Forelimb muscle (tissue), 1 donor: Measurements from ENCODE around the gene HPCAL4. TPM values are rescaled to one million over a fixed set of nuclear protein-coding genes. Genes with fewer than 3 reads are reported as not detected.

ENCODE experiments used
- polyA plus RNA-seq: library from polyadenylated mRNA; unstranded; fragments of 120-200 nt; gene quantifications from one replicate; pipeline ENCODE4 v1.2.1, GENCODE V29; 2013; ENCODE audit not compliant: insufficient read length

The HPCAL4 gene
- polyA plus RNA-seq, 1 donor, result 2.2 TPM

Other genes with a start within 250 kb of the HPCAL4 start
- 0.94 TPM for gene BMP8A, start 199.8 kb downstream of the HPCAL4 start, polyA plus RNA-seq
- 464 TPM for gene PABPC4, start 114.6 kb downstream of the HPCAL4 start, polyA plus RNA-seq
- gene HEYL, start 51.8 kb downstream of the HPCAL4 start, polyA plus RNA-seq, result 50.6 TPM
- 9.0 TPM for gene NT5C1A, start 19.3 kb downstream of the HPCAL4 start, polyA plus RNA-seq
- gene PPIE, start 47.4 kb upstream of the HPCAL4 start, polyA plus RNA-seq, result 41.7 TPM
- gene OXCT2, start 79.9 kb upstream of the HPCAL4 start, polyA plus RNA-seq, result not detected
- gene BMP8B, start 97.4 kb upstream of the HPCAL4 start, polyA plus RNA-seq, result 1.3 TPM
- 14.3 TPM for gene TRIT1, start 192.1 kb upstream of the HPCAL4 start, polyA plus RNA-seq
- 2.5 TPM for gene MYCL, start 210.5 kb upstream of the HPCAL4 start, polyA plus RNA-seq